SIG-M5 treated with dmso at 0.1 percent for 504 hours (cell line): ENCODE results near the gene ATXN1.

Experiments
- DNase-seq: peaks from one replicate; lab custom pipeline; 2025; ENCODE audit not compliant: unreplicated experiment; lab: John Stamatoyannopoulos, UW

The ATXN1 gene

DNA sequence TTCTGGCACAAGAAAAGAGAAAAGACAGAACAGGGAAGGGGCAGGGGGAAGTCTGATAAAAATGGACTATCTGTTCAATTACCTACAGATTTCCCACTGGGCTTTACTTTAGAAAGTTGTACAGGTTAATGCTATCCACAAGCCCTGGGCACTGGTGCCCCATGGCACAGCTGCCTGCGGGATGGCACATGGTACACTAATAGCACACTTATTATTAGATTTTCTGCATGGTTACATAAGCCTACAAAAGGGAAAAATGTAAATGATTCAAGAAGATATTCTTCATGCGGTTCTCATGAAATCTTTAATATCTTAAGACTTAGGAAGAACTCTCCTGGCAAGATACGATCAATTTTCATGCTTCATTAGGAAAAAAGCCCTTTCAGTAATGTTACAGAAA lies 385.4 kb downstream of the ATXN1 start:
- DNase-seq, result no peak

DNA sequence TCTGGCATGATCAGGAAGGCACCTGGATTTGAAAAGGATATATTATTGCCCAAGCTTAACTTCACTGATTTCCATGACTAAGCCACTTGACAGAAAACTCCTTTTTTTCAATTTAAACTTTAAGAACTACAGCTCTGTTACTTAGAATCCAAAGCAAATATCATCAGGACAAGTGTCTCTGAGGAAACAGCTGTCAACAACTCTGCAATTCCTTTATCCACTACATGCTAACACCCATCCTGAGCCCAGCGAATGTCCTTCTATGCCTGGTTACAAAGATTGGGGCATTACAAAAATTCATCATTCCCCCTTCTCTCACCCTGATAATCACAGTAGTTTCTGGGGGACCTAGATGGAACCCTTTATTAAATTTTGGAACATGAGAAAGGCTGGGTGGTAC lies 386.1 kb downstream of the ATXN1 start:
- no peak for DNase-seq

DNA sequence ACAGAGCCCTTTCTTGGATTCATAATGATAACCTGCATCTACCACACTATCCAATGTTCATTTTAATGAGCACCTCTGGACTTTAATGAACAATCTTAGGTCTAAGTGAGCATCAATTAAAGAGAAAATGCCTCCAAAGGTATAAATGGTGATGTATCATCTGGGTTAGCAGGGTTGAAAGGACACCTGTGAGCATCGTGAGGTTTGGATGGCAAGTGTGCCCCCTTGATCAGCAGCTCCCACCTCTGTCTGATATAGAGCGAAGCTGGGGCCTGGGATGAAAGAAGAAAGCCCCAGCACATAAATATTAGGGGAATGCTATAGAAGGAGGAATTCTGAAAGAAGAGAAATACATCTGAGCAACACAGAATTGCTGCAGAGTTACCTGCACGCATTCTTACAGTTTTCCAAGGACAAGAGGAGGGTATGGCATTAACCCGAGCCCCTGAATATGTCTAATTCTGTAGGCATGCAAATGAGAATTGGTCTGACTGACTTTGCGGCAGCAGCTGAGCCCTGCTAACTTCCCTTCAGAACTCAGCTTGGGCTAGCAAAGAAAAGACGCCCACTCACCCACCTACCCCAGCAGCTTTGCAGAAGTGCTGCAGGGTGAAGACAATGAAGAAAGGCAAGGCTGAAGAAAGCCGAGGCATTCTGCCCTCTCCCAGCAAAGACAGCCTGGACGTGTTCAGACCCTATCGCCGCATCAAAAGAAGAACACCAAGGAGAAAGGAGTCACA lies 386.6 kb downstream of the ATXN1 start:
- DNase-seq, result no peak

DNA sequence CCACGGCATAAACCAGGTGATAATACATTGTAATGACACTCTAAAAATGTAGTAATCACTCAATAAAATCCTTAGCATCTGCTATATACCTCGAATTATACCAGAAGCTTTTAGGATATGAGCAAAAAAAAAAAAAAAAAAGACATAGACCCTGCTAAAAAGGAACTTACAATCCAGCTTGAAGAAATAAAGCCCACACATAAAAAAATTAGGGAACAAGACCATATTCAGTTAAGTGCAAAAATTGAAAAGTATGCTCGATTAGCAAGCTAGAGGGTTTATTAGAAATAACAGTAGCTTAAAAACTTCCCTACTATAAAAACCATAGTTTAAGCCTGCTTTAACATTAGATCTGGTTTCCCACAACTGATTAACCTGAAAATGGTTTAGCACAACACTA lies 387.2 kb downstream of the ATXN1 start:
- no peak for DNase-seq

DNA sequence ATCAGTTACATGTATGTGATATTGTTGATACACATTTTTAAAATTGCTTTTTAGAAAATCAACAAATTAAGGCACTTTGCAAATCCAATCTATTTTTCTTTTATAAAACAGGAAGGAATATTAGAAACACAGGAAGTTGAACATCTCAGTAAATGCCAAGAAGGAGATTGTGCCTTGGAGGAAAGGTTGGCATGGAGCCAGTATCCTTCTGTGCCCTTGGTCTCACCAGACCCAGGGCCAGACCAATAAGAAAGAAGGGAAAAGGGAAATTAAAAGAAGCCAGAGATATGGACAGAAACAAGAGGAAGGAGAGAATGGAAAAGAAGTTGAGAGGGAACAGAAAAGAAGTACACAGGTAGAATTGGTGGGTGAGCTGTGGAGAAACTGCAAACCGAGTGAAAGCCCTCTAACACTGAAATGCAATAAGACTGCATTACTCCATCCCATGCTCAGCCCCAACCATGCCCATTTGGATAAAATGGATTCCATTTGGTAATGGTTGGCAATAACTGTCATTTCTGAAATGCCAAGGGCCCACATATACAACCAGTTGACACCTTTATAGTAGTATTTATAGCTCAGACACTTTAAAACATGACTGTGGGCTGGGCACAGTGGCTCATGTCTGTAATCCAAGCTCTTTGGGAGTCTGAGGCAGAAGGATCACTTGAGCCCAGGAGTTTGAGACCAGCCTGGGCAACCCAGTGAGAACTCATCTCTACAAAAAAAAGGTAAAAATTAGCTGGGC lies 389.1 kb downstream of the ATXN1 start:
- DNase-seq, result no peak

DNA sequence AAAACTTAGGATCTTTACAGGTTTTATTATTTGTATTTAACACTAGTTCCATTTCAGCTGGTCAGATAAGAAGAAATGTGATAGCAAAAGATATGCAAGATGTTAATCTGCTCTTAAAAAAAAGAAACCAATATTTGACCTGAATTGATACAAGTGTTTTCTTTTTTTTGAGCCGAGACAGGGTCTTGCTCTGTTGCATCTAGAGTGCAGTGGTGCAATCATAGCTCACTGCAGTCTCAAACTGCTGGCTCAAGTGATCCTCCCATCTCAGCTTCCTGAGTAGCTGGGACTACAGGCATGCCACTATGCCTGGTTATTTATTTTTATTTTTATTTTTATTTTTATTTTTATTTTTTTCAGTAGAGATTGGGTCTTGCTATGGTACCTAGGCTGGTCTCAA lies 389.9 kb downstream of the ATXN1 start:
- no peak for DNase-seq

DNA sequence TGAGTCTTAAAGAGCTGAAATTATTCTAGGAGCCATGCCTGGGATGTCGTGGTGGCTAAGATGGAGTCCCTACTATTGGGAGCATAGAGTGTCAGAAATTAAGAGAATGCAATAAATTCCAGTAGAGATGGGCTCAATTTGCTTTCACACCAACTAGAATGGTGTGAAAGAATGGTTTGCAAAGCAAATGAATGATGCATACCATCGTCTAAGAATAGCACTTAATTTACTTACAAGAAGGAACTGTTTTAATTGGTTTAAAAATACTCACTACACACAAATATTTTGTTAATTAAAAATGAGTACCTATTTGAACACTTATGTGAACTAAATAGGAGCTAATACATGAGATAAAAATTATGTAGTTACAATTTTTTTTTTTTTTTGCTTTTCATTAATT lies 390.3 kb downstream of the ATXN1 start:
- no peak for DNase-seq

DNA sequence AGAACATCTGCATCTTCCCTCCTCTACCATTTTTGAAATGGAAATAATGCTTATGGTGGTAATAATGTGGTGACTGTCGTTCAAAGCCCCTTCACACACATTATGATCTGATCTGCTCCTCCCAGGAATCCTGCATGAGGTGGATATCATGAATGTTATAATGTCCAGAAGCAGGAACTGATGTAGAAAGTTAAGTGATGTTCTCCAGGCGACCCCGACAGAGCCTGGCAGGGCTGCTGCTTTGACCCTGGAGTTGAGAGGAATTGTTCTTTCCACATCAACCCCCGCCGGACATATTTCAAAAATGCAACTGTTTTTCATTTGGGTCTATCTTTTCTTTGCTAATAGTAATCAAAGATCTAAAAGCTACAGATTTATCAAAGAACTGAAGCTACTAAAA lies 391.3 kb downstream of the ATXN1 start:
- no peak for DNase-seq

DNA sequence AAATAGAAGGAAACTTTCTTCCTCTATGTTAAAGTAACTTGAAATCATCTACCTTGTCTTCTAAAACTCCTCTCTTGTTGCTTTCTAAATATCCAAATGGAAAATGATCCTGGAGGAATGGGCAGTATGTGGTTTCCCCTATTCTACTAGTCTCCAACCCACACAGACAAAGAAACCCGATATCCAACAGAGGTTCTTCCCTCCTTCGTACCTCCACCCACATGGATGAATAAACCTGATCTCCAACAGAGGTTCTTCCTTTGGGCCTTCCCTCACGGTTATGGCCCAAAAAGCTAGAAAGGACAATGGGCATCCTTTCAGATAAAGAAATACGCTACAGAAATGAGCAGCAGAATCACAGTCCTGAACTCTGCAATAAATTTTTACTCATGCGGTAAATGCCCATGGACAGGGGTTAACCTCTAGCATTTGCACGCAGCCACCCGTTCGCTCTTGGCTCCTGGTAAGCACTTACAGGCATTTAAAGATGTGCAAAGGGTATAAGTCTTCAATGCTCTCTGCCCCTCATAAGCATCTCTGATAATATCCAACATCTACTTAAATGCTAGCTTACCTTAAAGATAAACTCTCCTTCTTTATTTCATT lies 392.0 kb downstream of the ATXN1 start:
- DNase-seq, result no peak

DNA sequence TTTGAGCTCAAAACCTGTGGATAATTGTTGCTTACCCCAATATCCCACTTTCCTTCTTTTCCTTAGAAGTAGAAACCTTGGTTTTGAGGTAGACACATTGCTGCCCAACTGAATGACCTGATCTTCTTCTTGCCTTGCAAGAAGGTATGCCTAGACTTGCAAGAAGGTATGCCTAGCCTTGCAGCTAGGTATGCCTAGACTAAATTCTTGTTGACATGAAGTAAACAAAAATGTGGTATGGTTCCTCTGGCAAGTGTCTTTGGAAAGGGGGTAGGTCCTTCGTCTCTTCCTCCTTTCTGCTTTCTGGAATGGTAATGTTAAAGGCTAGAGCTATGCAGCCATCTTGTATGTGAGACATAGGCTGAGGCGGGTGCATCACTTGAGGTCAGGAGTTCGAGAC lies 393.7 kb downstream of the ATXN1 start:
- no peak for DNase-seq

DNA sequence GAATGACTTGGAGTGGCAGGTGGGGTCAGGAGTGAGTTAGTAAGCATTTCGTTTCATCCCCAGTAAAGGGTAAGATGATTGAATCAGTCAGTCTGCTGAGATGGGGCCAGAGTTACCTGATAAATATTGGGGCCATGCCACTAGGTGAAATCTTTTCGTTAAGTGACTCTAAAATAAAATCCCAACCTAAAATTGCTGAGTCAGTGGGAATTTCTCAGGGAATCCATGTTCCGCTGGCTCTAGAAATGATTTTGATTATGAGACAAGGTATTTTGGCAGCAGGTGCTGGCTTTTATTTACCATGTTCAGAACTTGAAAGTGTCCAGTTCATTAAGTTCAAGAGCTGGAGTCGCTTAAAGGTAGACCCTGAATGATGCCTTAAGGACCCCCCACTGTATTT lies 397.5 kb downstream of the ATXN1 start:
- no peak for DNase-seq

DNA sequence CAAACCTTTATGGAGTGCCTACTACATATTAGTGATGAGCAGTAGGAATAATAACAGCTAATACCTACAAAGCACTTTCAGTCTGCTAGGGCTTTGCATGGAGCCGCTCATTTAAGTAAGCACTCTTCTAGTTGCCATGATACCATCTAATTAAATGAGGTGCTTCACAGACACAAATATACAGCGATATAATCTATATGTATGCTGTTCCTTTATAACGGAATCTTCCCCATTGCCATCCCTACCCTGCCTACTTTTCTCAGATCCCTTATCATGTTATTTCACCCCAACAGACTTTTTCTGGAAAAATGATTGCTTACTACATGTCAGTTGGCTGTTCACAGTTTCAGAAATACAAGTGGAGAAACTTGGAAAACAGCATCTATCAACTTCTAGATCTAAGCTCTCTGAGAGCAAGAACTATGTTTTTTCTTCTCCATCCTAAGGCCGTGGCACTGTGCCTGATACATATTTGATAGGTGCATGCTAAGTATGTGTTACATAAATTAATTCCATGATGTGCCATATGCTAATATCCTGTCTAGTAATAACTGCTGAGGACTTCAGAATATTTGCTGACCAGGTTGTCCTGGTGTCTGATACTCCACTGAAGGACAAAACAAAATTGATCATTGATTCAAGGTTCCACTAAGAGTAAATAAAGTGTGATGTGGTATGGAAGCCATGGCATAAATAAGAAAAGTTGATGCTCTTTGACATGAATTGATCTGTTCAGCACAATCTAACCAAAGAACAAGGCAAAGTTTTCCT lies 398.3 kb downstream of the ATXN1 start:
- no peak for DNase-seq

DNA sequence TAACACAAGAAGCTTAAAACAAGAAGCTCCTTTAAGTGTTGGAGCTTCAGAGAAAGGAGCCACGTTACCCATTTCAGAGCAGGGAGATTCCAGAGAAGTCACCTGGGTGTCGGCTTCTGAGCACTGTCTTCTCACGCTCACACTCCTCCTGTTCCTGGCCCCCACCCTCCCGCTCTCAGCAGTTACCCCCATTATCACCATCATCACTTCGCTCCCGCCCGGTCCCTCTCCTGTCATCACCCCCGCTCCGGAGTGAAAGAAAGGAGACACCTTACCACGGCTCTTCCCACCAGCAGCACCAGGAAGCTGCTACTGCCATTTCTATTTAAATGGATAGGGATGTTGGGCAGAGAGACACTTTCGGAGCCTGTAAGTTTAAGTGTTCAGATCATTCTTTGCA lies 399.0 kb downstream of the ATXN1 start:
- DNase-seq, result no peak

DNA sequence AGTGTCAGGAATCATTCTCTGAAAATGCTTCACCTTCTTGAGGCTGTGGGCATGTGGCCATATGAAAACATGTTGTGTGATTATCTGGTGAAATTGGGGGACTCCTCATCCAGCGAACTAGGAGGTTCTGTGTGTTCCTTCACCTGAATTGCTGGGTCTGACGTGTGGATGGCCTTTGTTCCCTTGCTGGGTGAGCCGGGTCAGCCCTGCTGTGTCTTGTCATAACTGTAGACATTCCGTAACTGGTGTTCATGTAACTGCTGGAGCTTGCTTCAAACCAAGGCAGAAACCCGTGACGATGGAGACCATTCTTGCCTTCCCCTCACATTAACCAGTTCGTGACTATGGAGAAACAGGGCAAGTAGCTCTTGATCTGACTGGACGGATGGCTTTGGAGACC lies 399.4 kb downstream of the ATXN1 start:
- no peak for DNase-seq

DNA sequence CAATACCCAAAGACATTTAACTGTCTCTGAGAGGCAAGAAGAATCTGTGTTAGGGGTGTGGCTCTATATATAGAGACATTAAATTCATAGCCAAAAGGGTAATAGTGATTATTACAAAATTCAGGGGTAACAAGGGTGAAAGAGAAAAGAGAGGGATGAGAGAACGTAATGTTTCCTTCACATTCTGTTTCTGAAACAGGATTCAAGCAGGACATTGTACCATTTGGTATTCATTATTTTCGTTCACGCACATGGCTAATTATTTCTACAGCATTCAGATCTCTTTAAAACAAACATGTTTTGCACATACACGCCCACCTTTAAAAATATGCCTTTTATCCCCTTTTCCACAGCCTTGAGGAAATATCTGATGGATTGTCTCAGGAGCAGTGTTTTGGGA lies 400.1 kb downstream of the ATXN1 start:
- DNase-seq, result no peak

DNA sequence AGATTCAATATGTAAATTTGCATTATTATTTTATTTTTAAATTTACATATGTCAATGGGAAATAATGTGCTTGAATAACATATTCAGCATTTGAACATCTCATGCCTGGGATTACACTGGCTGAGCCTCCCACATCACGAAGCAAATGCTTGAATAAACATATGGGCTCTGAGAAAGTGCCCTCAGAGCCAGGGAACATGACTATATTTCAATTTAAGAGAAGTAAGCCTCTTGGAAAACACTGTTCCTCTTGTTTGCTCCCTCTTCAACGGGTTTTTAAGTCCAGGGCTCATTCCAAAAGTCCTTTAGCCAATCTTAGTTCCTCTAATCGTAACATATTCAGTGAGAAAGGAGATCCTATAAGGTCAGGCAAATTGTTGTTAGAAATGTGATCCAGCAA lies 400.9 kb downstream of the ATXN1 start:
- DNase-seq, result no peak

DNA sequence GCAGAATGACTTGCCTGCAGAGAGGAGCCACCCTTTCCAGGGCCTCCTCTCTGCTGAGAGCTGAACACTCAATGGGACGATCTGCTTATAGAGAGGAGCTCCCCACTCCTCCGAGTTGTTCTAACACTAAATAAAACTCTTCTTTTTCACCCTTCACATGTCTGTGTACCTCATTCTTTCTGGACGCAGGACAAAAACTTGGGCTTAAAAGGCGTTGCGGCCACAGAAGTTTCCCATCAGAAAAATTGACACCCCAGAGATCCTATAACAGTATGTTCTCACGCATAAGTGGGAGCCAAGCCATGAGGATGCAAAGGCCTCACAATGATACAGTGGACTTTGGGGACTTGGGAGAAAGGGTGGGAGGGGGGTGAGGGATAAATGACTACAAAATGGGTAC lies 401.7 kb downstream of the ATXN1 start:
- no peak for DNase-seq

DNA sequence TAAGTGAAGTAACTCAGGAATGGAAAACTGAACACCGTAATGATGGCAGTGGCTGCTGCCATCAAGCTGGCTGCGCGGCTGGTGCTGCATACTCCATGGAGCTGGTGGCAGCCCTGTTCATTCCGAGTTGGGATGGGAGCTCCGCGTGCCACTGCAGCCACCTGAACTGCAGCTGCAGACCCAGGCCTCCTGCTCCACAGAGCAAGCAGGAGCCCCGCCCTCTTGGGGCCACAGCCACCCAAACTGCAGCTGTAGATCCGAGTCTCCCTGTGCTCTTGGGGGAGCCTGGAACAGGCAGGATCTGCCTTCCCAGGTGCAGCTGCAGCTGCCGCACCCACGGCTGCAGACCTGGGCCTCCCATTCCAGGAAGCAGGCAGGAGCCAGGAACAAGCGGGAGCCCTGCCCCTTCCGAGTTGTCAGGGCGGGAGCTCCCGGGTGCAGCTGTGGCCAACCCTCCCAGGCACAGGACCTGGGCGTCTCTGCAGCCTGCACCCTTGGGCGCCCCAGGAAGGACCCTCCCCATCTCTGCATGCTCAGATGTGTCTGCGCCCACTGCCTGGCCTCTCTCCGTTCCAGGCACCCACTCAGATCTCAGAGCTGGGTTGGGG lies 402.6 kb downstream of the ATXN1 start:
- no peak for DNase-seq

DNA sequence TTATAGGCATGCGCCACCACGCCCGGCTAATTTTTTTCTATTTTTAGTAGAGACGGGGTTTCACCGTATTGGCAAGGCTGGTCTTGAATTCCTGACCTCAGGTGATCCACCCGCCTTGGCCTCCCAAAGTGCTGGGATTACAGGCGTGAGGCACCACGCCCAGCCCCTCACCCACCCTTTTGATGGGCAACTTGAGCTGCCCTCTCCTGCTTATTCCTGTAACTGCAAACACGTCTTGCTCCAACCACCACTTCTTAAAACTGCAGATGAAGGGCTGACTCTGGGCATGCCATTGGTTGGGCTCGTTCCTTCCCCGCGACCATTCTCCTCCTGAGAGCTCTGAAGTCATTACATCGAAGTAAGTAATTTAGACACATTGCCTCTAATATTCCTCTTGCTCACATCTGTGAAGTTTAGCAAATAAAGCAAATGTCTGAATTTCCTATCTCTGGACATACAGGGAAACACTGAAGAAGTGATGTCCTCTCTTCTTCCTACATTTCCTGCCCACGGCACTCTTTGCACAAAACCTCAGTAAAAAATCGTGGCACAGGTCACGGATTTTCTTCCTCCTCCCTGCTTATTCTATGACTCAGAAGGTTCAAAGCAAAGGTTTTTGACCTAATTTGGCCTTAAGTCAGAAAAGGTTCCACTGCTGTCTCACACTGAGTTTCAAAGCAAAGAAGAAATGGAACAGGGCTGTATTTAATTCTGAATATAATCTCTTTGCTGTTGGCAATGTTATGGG lies 405.4 kb downstream of the ATXN1 start:
- no peak for DNase-seq

DNA sequence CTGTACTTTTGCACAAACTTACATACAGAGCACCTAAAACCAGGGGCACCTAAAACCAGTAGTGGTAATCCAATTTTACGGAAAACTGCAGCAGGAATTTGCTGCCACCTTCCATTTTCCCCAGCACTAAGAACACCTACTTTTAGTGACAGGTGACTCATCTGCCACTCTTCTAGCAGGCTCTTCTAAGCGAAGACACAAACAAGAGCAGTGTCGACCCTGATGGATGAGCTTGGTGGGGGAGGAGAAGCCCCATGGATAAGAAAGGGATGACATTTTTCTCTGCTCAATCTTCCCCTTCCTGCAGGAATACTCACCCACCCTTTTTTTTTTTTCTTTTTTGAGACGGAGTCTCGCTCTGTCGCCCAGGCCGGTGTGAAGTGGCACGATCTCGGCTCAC lies 406.0 kb downstream of the ATXN1 start:
- no peak for DNase-seq

DNA sequence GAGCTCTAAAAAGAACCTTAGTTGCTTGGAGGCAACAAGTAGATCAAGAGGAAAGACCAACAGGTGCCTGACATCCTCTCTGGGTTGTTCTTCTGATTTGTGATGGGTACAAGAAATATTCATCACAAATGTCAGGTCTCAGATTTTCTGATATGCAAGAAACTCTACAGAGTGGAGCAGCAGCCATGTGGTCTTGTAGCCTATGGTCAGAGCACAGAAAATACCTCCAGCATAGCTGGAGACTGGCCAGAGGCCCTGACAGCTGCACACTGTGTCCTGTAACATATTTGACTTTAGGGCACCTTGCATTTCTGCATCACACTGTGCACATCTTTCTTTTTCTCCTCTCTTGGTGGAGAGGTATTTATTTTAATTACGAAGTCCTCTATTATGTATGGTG lies 406.6 kb downstream of the ATXN1 start:
- DNase-seq, result no peak
